GM23338 (cell line): ENCODE results near the gene DDX39A. TPM values are rescaled to one million over a fixed set of nuclear protein-coding genes. Genes with fewer than 3 reads are reported as not detected.
A peak's percentile ranks its signal among the peaks of the same experiment; 100 is the strongest.

Experiments used
- ATAC-seq: fragments of 200-7000 bp; cut with Tn5 transposase; 3 replicates; pipeline ENCODE4 v1.9.1; 2020
- DNase-seq: peaks from one replicate; pipeline ENCODE4 v3.0.0-alpha.2; 2015; ENCODE audit warnings: low spot score
- H2AFZ ChIP-seq: fragments of 200-600 bp; sonication (generic); 2 replicates; pipeline ENCODE4 v1.8.0; 2016; ENCODE audit warnings: antibody characterized with exemption, mild to moderate bottlenecking, moderate library complexity
- H3F3A ChIP-seq: fragments of 200-600 bp; sonication (generic); replicated peaks from 2 replicates; pipeline ENCODE4 v1.8.0; 2017; ENCODE audit warnings: antibody characterized with exemption, mixed run types, low read depth
- H3K27ac ChIP-seq: fragments of 200-600 bp; sonication (generic); 2 replicates; pipeline ENCODE4 v1.6.1; 2016; ENCODE audit warnings: low read depth
- H3K27me3 ChIP-seq: fragments of 200-600 bp; sonication (generic); 2 replicates; pipeline ENCODE4 v1.8.0; 2016; ENCODE audit warnings: mild to moderate bottlenecking, mixed run types, moderate library complexity; ENCODE audit not compliant: insufficient read depth
- H3K36me3 ChIP-seq: fragments of 200-600 bp; sonication (generic); 2 replicates; pipeline ENCODE4 v1.8.0; 2016; ENCODE audit warnings: mild to moderate bottlenecking; ENCODE audit not compliant: insufficient read depth
- H3K4me1 ChIP-seq: fragments of 200-600 bp; sonication (generic); 2 replicates; pipeline ENCODE4 v1.8.0; 2016; ENCODE audit warnings: mild to moderate bottlenecking, moderate library complexity; ENCODE audit not compliant: insufficient read depth
- H3K4me2 ChIP-seq: fragments of 200-600 bp; sonication (generic); 2 replicates; pipeline ENCODE4 v1.7.1; 2017; ENCODE audit warnings: mixed run types
- H3K4me3 ChIP-seq: fragments of 200-600 bp; sonication (generic); 2 replicates; pipeline ENCODE4 v1.6.1; 2016; ENCODE audit warnings: mixed run types
- H3K79me2 ChIP-seq: fragments of 200-600 bp; sonication (generic); replicated peaks from 2 replicates; pipeline ENCODE4 v1.8.0; 2017; ENCODE audit warnings: mild to moderate bottlenecking; ENCODE audit not compliant: insufficient read depth
- H3K9me2 ChIP-seq: fragments of 200-600 bp; sonication (generic); 2 replicates; pipeline ENCODE4 v1.8.0; 2017; ENCODE audit not compliant: insufficient read depth
- H4K20me1 ChIP-seq: fragments of 200-600 bp; sonication (generic); replicated peaks from 2 replicates; pipeline ENCODE4 v1.8.0; 2017; ENCODE audit warnings: mild to moderate bottlenecking; ENCODE audit not compliant: insufficient read depth
- H3K27ac Mint-ChIP-seq: 2 replicates; pipeline ENCODE4 v1.8.0; 2020; ENCODE audit warnings: inconsistent platforms, mild to moderate bottlenecking, moderate library complexity, mixed read lengths
- H3K27me3 Mint-ChIP-seq: 3 replicates; pipeline ENCODE4 v1.8.0; 2022; ENCODE audit warnings: low read depth, mild to moderate bottlenecking, moderate library complexity, mixed read lengths, inconsistent platforms; ENCODE audit not compliant: insufficient read depth, poor library complexity
- H3K36me3 Mint-ChIP-seq: 3 replicates; pipeline ENCODE4 v1.8.0; 2021; ENCODE audit warnings: low read depth, mild to moderate bottlenecking, inconsistent platforms, moderate library complexity, mixed read lengths
- H3K4me1 Mint-ChIP-seq: 3 replicates; pipeline ENCODE4 v1.8.0; 2020; ENCODE audit warnings: mild to moderate bottlenecking, inconsistent platforms, mixed read lengths
- H3K4me3 Mint-ChIP-seq: 3 replicates; pipeline ENCODE4 v1.8.0; 2021; ENCODE audit warnings: moderate library complexity, mild to moderate bottlenecking, inconsistent platforms, mixed read lengths
- H3K9me3 Mint-ChIP-seq: 3 replicates; pipeline ENCODE4 v1.8.0; 2020; ENCODE audit warnings: moderate library complexity, mild to moderate bottlenecking, inconsistent platforms, mixed read lengths
- polyA plus RNA-seq: library from polyadenylated mRNA; unstranded; fragments of >200 nt; fragmentation: Nextera tagmentation; extraction: Ambion mirVana; gene quantifications from 2 replicates; pipeline ENCODE4 v1.2.1, GENCODE V29; 2016
- total RNA-seq: library from RNA; depleted of rRNA; stranded (reverse); fragments of >200 nt; shearing (Covaris generic); gene quantifications from 2 replicates; pipeline ENCODE4 v1.2.3, GENCODE V29; 2014; rRNA removed
- TF ChIP-seq, protein P1 (sequence below), 2 experiments: fragments of 200-600 bp in 1 of 2; sonication (generic) in 1 of 2; conservative IDR thresholded peaks; 2 replicates each; pipeline versions ENCODE4 v1.5.1 to v1.6.1; 2016 to 2017; ENCODE audit warnings: antibody characterized with exemption in 2 of 2, low read depth in 2 of 2, mild to moderate bottlenecking in 2 of 2, moderate library complexity in 1 of 2
- TF ChIP-seq, protein P2 (sequence below): IDR thresholded peaks from 2 replicates; pipeline ENCODE4 v1.6.1; 2016; ENCODE audit warnings: antibody characterized with exemption

DDX39A gene
- total and polyA plus RNA-seq, 2 experiments from 2014 or later: 195 to 196 TPM

DNA sequence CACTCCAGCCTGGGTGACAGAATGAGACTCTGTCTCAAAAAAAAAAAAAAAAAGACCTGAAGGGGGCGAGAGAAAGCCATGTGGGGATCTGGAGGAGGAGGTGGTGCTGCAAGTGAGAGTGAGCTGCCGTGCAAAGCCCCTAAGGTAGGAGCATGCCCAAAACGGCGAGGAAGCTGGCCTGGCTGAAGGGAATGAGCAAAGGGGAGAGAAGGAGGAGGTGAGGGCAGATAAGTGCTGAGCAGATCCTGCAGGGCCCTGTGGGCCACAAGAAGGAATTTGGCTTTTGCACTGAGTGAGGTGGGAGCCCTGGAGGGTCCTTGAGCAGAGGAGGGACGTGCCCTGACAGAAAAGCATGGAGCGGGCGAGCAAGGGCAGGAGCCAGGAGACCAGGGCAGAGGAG lies 57.3 kb downstream of the DDX39A start:
- peaks cover 11% of the 10 kb centered on the region; the same call in 1 of the 2 replicates for H3F3A ChIP-seq
- TF ChIP-seq, protein P1, sequence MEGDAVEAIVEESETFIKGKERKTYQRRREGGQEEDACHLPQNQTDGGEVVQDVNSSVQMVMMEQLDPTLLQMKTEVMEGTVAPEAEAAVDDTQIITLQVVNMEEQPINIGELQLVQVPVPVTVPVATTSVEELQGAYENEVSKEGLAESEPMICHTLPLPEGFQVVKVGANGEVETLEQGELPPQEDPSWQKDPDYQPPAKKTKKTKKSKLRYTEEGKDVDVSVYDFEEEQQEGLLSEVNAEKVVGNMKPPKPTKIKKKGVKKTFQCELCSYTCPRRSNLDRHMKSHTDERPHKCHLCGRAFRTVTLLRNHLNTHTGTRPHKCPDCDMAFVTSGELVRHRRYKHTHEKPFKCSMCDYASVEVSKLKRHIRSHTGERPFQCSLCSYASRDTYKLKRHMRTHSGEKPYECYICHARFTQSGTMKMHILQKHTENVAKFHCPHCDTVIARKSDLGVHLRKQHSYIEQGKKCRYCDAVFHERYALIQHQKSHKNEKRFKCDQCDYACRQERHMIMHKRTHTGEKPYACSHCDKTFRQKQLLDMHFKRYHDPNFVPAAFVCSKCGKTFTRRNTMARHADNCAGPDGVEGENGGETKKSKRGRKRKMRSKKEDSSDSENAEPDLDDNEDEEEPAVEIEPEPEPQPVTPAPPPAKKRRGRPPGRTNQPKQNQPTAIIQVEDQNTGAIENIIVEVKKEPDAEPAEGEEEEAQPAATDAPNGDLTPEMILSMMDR (conservative IDR thresholded peaks at IDR 0.05; ENCODE audit: low read depth in 2 of 2): peak; percentile 46 to 62
- TF ChIP-seq, protein P2, sequence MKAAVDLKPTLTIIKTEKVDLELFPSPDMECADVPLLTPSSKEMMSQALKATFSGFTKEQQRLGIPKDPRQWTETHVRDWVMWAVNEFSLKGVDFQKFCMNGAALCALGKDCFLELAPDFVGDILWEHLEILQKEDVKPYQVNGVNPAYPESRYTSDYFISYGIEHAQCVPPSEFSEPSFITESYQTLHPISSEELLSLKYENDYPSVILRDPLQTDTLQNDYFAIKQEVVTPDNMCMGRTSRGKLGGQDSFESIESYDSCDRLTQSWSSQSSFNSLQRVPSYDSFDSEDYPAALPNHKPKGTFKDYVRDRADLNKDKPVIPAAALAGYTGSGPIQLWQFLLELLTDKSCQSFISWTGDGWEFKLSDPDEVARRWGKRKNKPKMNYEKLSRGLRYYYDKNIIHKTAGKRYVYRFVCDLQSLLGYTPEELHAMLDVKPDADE: no peak
- peak overlapping the region; percentile 6; the same call in 1 of the 2 replicates for H3K4me3 ChIP-seq
- Mint-ChIP-seq H3K4me1 (peaks cover 17% of the 10 kb centered on the region), H3K27ac (peak overlapping the region; percentile 37), H3K27me3 (peaks cover 18% of the 10 kb centered on the region), H3K36me3 (peaks cover 3% of the 10 kb centered on the region; the same call in 1 of the 3 replicates), H3K9me3 (no peaks in the 10 kb centered on the region; the same call in 2 of the 3 replicates), H3K4me3 (peak overlapping the region; percentile 86)
- peak; percentile 76 for DNase-seq
- no peaks in the 10 kb centered on the region for H3K9me2 ChIP-seq
- H3K27ac ChIP-seq: peak overlapping the region; percentile 63; the same call in 1 of the 2 replicates
- no peak overlapping the region for H2AFZ ChIP-seq
- H3K27me3 ChIP-seq: no peaks in the 10 kb centered on the region
- H3K4me1 ChIP-seq: no peaks in the 10 kb centered on the region; the same call in 1 of the 2 replicates
- no peaks in the 10 kb centered on the region for H3K79me2 ChIP-seq
- H3K36me3 ChIP-seq: no peaks in the 10 kb centered on the region
- H4K20me1 ChIP-seq: no peaks in the 10 kb centered on the region; the same call in 1 of the 2 replicates
- peak overlapping the region; percentile 67; the same call in 1 of the 2 replicates for H3K4me2 ChIP-seq
- ATAC-seq: peak; percentile 50

Other genes starting within 250 kb of the DDX39A start
- gene ADGRL1, start 213.2 kb downstream of the DDX39A start, total RNA-seq: 84.0 and 100 TPM in 2 replicates
- gene ADGRL1, start 213.2 kb downstream of the DDX39A start, polyA plus RNA-seq: 20.6 and 21.8 TPM in 2 replicates
- gene ADGRE5, start 37.9 kb downstream of the DDX39A start, total RNA-seq: 1.5 and 5.5 TPM in 2 replicates
- gene ADGRE5, start 37.9 kb downstream of the DDX39A start, polyA plus RNA-seq: 1.4 and 2.1 TPM in 2 replicates
- gene PKN1, start 14.0 kb upstream of the DDX39A start, total RNA-seq: 147 and 201 TPM in 2 replicates
- 86.8 and 106 TPM in 2 replicates for gene PKN1, start 14.0 kb upstream of the DDX39A start, polyA plus RNA-seq
- gene PTGER1, start 56.0 kb upstream of the DDX39A start, total RNA-seq: 1.2 TPM in 1 of 2 replicates, not detected in the other
- gene PTGER1, start 56.0 kb upstream of the DDX39A start, polyA plus RNA-seq: 0.56 and 0.57 TPM in 2 replicates
- 92.3 and 106 TPM in 2 replicates for gene GIPC1, start 76.8 kb upstream of the DDX39A start, total RNA-seq
- 50.9 and 51.6 TPM in 2 replicates for gene GIPC1, start 76.8 kb upstream of the DDX39A start, polyA plus RNA-seq
- 53.3 TPM in 2 replicates for gene DNAJB1, start 99.1 kb upstream of the DDX39A start, total RNA-seq
- gene DNAJB1, start 99.1 kb upstream of the DDX39A start, polyA plus RNA-seq: 43.2 and 44.0 TPM in 2 replicates
- gene TECR, start 110.3 kb upstream of the DDX39A start, total RNA-seq: 104 and 107 TPM in 2 replicates
- gene TECR, start 110.3 kb upstream of the DDX39A start, polyA plus RNA-seq: 268 and 277 TPM in 2 replicates
- gene NDUFB7, start 152.7 kb upstream of the DDX39A start, total RNA-seq: 289 and 398 TPM in 2 replicates
- gene NDUFB7, start 152.7 kb upstream of the DDX39A start, polyA plus RNA-seq: 463 and 501 TPM in 2 replicates
- gene CLEC17A, start 163.7 kb upstream of the DDX39A start, total RNA-seq: 0.17 TPM in 1 of 2 replicates, not detected in the other
- gene CLEC17A, start 163.7 kb upstream of the DDX39A start, polyA plus RNA-seq: 0.21 TPM in 1 of 2 replicates, not detected in the other